Nephron (organoid): ENCODE results near the gene GPS1.

Source experiments
- H3K27ac Mint-ChIP-seq, 3 experiments: 2 replicates each; pipeline ENCODE4 v1.8.0; 2020; ENCODE audit warnings: mixed read lengths in 3 of 3, mild to moderate bottlenecking in 2 of 3, moderate library complexity in 1 of 3
- H3K27me3 Mint-ChIP-seq: 2 replicates; pipeline ENCODE4 v1.8.0; 2021; ENCODE audit warnings: low read depth, mild to moderate bottlenecking, moderate library complexity, mixed read lengths
- H3K36me3 Mint-ChIP-seq: 2 replicates; pipeline ENCODE4 v1.8.0; 2020; ENCODE audit warnings: low read depth, mixed read lengths
- H3K4me1 Mint-ChIP-seq: 2 replicates; pipeline ENCODE4 v1.8.0; 2020; ENCODE audit warnings: mixed read lengths
- H3K4me3 Mint-ChIP-seq, 3 experiments: 2 replicates each; pipeline ENCODE4 v1.8.0; 2020; ENCODE audit warnings: mild to moderate bottlenecking in 3 of 3, mixed read lengths in 3 of 3, moderate library complexity in 2 of 3
- H3K9me3 Mint-ChIP-seq: 2 replicates; pipeline ENCODE4 v1.8.0; 2020; ENCODE audit warnings: mixed read lengths
- TF ChIP-seq, protein P1 (sequence below), 3 experiments: fragments of 200-600 bp; sonication (generic); IDR thresholded peaks; one replicate each; pipeline ENCODE4 v1.5.0; 2021; ENCODE audit warnings: antibody characterized with exemption in 3 of 3; ENCODE audit not compliant: unreplicated experiment in 3 of 3

The GPS1 gene

DNA sequence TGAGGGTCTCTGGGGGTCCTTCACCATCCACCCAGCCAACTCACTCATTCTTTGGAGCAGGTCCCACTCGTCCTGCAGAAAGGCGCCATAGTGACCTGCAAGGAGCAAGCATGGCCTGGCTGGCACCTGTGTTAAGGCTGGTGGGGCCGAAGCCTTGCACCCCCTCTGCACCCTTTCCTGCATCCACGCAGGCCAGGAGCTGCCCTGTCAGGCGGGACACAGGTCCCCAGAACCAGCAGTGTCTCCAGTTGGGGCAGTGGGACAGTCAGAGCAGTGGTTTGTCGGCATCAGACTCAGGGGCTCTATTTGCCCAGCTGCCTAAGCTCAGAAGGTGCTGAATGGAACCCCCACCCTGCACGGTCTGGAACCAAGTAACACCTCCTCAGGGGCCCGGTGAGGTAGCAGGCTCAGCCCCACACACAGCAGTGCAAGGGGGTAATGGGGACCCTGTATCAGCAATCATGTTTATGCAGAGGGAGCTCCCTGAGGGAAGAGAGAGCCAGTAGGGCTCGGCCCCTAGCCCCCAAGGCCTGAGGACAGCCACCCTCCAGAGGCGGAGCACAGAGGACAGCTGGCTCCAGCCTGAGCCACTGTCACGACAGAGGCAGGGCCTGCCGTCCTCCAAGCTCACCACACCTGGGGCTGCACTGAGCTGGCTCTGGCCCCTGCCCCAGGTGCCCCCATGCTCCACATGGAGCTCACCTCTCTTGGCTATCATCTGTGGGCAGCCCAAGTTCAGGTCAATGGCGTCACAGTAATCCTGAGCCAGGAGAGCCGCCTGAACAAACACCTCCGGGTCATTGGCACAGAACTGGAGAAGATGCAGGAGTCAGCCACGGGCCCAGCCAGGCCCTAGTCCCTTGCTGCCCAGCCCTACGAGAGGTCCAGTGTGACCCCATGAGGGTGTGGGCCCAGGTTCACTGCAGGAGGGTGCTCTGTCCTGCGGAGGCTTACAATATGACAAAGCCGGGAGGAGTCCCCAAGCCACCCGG lies 12.0 kb downstream of the GPS1 start:
- Mint-ChIP-seq H3K4me1 (no peaks in the 10 kb centered on the region), H3K27ac (no peak overlapping the region), H3K36me3 (peaks cover 3% of the 10 kb centered on the region), H3K4me3 (peak overlapping the region; percentile 68 to 76 (median 75)), H3K27me3 (no peaks in the 10 kb centered on the region), H3K9me3 (no peaks in the 10 kb centered on the region)
- TF ChIP-seq, protein P1, sequence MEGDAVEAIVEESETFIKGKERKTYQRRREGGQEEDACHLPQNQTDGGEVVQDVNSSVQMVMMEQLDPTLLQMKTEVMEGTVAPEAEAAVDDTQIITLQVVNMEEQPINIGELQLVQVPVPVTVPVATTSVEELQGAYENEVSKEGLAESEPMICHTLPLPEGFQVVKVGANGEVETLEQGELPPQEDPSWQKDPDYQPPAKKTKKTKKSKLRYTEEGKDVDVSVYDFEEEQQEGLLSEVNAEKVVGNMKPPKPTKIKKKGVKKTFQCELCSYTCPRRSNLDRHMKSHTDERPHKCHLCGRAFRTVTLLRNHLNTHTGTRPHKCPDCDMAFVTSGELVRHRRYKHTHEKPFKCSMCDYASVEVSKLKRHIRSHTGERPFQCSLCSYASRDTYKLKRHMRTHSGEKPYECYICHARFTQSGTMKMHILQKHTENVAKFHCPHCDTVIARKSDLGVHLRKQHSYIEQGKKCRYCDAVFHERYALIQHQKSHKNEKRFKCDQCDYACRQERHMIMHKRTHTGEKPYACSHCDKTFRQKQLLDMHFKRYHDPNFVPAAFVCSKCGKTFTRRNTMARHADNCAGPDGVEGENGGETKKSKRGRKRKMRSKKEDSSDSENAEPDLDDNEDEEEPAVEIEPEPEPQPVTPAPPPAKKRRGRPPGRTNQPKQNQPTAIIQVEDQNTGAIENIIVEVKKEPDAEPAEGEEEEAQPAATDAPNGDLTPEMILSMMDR (IDR thresholded peaks at IDR 0.05; ENCODE audit: unreplicated experiment in 3 of 3), result no peak

DNA sequence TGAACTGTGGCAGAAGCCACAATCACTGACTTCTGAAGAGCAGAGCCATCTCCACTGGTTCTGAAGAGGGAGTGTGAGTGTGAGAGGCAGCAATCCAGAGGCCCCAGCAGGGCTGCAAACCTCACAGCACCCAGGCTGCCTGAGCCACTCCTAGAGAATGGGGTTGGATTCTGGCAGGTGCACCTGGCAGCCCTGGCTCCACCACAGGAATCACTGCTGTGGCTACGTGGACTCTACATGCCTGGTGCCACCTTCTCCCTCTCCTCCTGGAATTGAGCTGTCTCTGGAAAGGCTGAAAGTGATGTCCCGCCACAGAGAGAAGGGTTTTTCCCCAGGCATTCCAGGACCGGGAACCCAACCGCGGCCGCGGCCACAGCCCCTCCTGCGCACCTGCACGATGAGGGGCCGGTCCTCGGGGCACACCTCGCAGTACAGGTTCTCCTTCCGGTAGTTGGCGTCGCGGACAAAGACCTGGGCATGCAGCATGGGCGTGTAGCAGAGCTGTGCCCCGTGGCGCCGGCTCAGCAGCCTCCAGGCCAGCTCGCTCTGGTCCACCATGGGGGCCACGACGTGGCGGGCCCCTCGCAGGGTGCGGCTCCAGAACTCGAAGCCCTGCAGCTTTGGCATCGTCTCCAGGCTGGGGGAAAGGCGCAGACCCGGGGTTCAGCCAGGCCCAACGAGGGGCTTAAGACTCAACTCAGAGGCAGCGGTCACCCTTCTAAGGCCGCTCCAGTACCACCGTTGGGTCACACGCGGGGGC lies 12.9 kb downstream of the GPS1 start:
- TF ChIP-seq, protein P1 (IDR thresholded peaks at IDR 0.05; ENCODE audit: unreplicated experiment in 3 of 3), result no peak
- H3K27ac Mint-ChIP-seq, result no peak overlapping the region
- H3K27me3 Mint-ChIP-seq, result no peaks in the 10 kb centered on the region
- H3K4me3 Mint-ChIP-seq, result peak overlapping the region; percentile 68 to 76 (median 75)
- no peaks in the 10 kb centered on the region for H3K4me1 Mint-ChIP-seq
- H3K9me3 Mint-ChIP-seq, result no peaks in the 10 kb centered on the region
- peaks cover 3% of the 10 kb centered on the region for H3K36me3 Mint-ChIP-seq

DNA sequence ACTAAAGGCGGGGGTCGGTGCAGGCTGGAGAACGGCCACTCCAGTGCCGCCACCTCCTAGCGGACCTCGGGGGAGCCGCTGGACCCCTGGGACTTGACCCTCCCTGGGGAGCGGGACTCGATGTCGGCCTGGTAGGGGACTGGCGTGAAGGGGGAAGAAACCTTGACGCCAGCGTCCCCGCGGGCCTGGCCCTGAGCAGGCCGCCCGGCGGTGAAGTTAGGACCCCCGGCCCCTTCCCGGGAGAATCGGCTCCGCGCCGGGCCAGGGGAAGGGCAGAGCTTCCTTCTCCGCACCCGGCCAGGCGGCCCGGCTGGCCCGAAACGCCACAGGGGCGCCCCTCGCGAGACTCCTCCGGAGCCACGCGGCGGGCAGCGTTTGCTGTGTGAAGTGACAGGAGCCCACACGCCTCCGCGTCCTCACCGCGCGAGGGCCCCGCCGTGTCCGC lies 13.5 kb downstream of the GPS1 start:
- Mint-ChIP-seq H3K9me3 (no peaks in the 10 kb centered on the region), H3K4me1 (no peaks in the 10 kb centered on the region), H3K4me3 (peak overlapping the region; percentile 68 to 75 (median 69)), H3K27me3 (no peaks in the 10 kb centered on the region), H3K27ac (no peak overlapping the region), H3K36me3 (peaks cover 1% of the 10 kb centered on the region)
- TF ChIP-seq, protein P1 (IDR thresholded peaks at IDR 0.05; ENCODE audit: unreplicated experiment in 3 of 3), result no peak

DNA sequence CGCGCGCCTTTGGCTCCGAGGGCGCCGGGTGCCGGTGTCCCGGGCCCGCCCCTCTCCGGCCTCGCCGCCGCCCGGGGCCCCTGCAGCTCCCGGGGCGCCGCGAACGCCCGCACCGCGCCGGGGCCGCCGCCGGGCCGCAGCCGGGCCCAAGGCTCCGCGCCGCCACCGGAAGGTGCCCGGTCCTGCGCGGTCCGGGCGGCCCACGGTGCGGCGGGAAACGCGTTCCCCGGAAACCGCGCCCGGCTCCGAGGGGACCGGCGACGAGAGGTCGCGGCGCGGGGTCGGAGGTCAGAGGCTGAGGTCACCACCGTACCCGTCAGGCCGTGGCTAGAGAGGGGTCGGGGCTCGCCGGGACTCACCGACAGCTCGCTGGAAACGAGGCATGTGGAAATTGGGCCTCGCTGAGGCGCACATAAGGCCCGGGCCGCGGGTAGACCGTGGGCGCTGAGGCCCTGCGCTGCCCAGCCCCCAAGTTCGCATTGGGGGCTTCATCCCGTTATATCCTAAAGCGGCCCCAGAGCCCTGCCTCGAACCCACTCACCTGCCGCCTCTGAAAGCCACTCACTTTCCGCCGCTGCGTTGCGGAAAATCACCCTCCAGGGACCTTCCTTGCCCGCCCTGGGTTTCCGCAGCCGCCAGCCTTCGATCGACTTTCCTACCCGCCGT lies 14.1 kb downstream of the GPS1 start, which contains the start of gene DUS1L:
Gene DUS1L (minus strand): TSS at position 167 of the 666 bp plus-strand sequence. CDS start 745 bp downstream, outside the sequence.
- no peaks in the 10 kb centered on the region for H3K36me3 Mint-ChIP-seq

DNA sequence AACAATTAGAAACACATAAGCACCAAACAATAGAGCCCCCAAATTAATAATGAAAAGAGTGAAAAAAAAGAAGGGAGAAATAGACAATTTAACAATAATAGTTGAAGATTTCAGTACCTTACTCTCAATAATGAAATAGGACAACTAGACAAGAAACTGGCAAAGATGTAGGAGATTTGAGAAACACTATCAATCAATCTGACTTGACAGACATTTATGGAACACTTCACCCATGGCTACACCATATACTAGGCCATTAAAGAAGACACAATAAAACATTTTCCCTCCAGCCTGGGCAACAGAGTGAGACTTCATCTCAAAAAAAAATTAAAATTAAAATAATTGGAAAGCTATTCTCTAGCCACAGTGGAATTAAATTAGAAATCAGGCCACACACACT lies 18.9 kb downstream of the GPS1 start:
- Mint-ChIP-seq H3K9me3 (no peaks in the 10 kb centered on the region), H3K36me3 (no peaks in the 10 kb centered on the region), H3K27me3 (peaks cover 9% of the 10 kb centered on the region), H3K4me3 (no peak overlapping the region), H3K27ac (no peak overlapping the region), H3K4me1 (no peaks in the 10 kb centered on the region)
- TF ChIP-seq, protein P1 (IDR thresholded peaks at IDR 0.05; ENCODE audit: unreplicated experiment in 3 of 3), result no peak

More for the DNA sequence above, 14.1 kb downstream of the GPS1 start, which contains the start of gene DUS1L:
- H3K4me1 Mint-ChIP-seq, result no peaks in the 10 kb centered on the region
- H3K4me3 Mint-ChIP-seq, result peak within 1 kb of the TSS; percentile 82 to 89 (median 86)
- peak within 1 kb of the TSS; percentile 27 to 84 (median 65) for H3K27ac Mint-ChIP-seq
- H3K9me3 Mint-ChIP-seq, result no peaks in the 10 kb centered on the region
- H3K27me3 Mint-ChIP-seq, result no peaks in the 10 kb centered on the region
- TF ChIP-seq, protein P1 (IDR thresholded peaks at IDR 0.05; ENCODE audit: unreplicated experiment in 3 of 3), result no peak
